ENCODE results near the gene CUL9.

CUL9 gene

GRCh38 chr6:43243664-43244321 is 61.8 kb downstream of the CUL9 start:
- H3K4me3 ChIP-seq (ENCODE audit: control insufficient read depth, low read depth, low read length): no peak overlapping the region
- no peak for TF ChIP-seq CTCF (IDR thresholded peaks at IDR 0.05; ENCODE audit: control insufficient read depth, insufficient read depth, low read depth, low read length, missing control alignments)
- no peak for DNase-seq (ENCODE audit: low read depth)

GRCh38 chr6:43246301-43247113 is 64.5 kb downstream of the CUL9 start:
- DNase-seq (ENCODE audit: low read depth): no peak
- TF ChIP-seq CTCF (IDR thresholded peaks at IDR 0.05; ENCODE audit: control insufficient read depth, insufficient read depth, low read depth, low read length, missing control alignments): no peak
- H3K4me3 ChIP-seq (ENCODE audit: control insufficient read depth, low read depth, low read length): peak overlapping the region; percentile 40

- H3K4me3 ChIP-seq (ENCODE audit: control insufficient read depth, low read depth, low read length): peak overlapping the region; percentile 40
- DNase-seq (ENCODE audit: low read depth): no peak
- TF ChIP-seq CTCF (IDR thresholded peaks at IDR 0.05; ENCODE audit: control insufficient read depth, insufficient read depth, low read depth, low read length, missing control alignments): no peak
These were observed 65.4 kb downstream of the CUL9 start for GRCh38 chr6:43247114-43247999.

GRCh38 chr6:43248101-43248500 is 66.1 kb downstream of the CUL9 start:
- no peak for TF ChIP-seq CTCF (IDR thresholded peaks at IDR 0.05; ENCODE audit: control insufficient read depth, insufficient read depth, low read depth, low read length, missing control alignments)
- DNase-seq (ENCODE audit: low read depth): no peak
- no peak overlapping the region for H3K4me3 ChIP-seq (ENCODE audit: control insufficient read depth, low read depth, low read length)

GRCh38 chr6:43248791-43249190 is 66.8 kb downstream of the CUL9 start:
- DNase-seq (ENCODE audit: low read depth): no peak
- no peak for TF ChIP-seq CTCF (IDR thresholded peaks at IDR 0.05; ENCODE audit: control insufficient read depth, insufficient read depth, low read depth, low read length, missing control alignments)
- H3K4me3 ChIP-seq (ENCODE audit: control insufficient read depth, low read depth, low read length): no peak overlapping the region

- H3K4me3 ChIP-seq (ENCODE audit: control insufficient read depth, low read depth, low read length): no peak overlapping the region
- DNase-seq (ENCODE audit: low read depth): no peak
- TF ChIP-seq CTCF (IDR thresholded peaks at IDR 0.05; ENCODE audit: control insufficient read depth, insufficient read depth, low read depth, low read length, missing control alignments): no peak
These were observed 69.0 kb downstream of the CUL9 start for GRCh38 chr6:43250992-43251373.
